GM19324 (cell line): Measurements from ENCODE around the gene ZNF608.

Experiments
- ATAC-seq: cut with Tn5 transposase; IDR thresholded peaks from one replicate; pipeline ENCODE4 v1.9.1; 2021; ENCODE audit warnings: mild to moderate bottlenecking, moderate library complexity; ENCODE audit not compliant: unreplicated experiment, low FRiP score

The ZNF608 gene

DNA sequence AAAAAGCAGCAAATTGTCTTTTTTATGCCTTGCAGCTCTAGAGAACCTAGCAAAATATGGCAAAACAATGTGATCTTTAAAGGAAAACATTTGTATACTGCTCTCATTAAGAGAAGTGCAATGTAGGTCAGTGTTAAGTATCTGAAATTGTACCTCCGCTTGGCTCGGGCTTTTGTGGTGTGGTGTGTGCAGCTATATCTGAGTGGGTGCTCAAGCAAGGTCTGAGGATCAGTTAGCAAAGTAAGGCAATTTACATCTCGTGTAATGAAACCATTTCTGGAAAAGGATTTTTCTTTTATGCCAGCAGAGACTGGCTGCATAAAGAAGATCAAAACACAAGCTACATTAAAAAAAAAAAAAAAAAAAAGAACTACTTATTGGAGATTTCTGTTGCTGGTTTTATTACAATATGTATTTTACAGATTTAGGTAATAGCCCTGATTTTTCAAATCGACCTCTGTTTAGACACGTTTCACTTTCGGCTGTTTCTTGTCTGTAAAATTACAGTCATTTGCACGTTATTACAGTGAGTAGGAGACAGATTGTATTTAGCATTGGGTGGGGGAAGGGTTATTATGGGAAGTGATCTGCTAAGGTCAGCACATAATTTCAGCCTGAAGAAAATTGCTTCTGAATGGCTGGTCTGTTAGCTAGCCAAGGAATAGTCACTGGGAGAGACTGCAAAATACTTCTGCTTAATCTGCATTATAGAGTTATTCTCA lies 7.9 kb upstream of the ZNF608 start:
- no peak for ATAC-seq

GRCh38 chr5:124752854-124753720 lies 6.6 kb upstream of the ZNF608 start:
- no peak for ATAC-seq

- no peak for ATAC-seq
Measured at GRCh38 chr5:124751031-124751430, 4.6 kb upstream of the ZNF608 start.

DNA sequence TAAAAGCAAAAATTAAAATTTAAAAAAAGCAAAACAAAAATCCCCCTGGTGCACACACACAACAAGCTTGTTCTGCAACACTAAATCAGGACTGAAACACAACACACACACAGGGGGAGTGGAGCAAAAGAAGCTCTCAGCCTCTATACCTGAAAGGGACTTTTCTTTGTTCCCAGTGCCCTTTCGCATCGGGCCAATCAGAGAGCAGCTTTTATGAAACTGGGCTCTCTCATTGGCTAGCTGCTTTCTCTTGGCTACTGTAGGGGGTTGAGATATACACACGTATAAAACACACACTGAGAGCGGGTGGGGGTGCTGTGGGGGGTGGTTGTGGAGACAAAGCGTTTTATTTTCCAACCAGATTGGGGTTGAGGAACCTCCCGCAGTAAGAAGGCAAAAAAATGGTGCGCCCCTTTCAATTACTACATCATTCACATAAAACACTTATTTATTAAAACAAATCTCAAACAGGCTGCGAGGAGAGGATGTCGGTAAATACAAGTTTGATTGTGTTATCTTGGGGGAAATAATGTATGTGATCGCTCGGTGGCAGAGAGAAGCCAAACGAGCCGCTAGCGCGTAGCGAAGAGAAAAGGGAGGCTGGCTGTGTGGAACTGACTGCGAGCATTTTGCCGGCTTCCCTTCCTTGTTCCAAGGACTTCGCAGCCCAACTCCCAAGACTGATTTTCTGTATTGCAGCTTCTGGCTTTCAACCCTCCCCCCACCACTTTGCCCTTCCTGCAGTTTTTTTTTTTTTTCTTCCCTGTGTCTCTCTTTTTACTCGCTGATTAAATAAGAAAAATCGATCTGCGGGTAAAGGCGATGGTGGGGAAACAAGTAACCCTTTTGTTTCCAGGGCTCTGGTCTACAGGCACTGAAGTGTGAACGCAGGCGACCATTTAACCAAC lies 2.5 kb upstream of the ZNF608 start:
- peak; percentile 91 for ATAC-seq

DNA sequence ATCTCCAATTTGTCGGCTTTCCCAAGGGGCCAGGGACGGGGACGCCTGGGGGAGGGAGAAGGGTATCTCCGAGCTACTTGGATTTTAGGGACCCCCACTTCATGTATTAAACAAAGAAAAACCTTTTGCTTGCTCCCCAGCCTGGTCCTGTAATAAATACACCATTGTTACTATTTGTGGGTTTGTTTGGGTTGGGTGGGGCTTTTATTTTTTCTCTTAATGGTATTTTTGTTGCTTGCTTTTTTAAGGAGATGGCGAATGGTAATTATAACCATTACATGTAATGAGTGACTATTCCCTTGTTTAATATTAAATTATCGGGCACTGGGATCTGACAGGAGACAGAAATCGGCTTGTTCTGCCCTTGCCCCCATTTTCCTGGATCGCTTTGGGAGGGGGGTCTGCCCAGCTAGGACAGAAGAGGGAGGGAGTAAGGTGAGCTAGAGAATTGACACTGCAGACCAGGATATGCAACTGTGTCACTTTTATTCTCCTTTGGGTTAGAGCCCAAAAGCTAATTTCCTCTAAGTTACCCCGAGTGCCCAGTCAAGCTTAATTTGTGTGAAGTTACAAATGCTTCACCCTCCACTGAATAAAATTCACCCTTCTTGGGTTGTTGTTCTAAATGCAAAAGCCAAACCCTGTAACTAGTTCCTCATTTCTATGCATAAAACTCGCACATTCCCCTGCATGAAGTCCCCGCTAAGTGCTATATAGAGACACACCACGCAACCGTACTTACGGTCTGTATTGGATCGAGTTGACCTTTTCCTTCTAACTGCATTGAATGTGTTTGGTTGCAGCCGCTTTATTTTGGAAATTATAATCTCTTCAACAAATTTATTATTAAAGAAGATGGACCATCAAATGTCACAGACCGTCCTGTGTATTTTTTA lies 1.6 kb upstream of the ZNF608 start:
- peak; percentile 58 for ATAC-seq

- no peak for ATAC-seq
Measured at GRCh38 chr5:124746916-124747790, 714 bp upstream of the ZNF608 start.

DNA sequence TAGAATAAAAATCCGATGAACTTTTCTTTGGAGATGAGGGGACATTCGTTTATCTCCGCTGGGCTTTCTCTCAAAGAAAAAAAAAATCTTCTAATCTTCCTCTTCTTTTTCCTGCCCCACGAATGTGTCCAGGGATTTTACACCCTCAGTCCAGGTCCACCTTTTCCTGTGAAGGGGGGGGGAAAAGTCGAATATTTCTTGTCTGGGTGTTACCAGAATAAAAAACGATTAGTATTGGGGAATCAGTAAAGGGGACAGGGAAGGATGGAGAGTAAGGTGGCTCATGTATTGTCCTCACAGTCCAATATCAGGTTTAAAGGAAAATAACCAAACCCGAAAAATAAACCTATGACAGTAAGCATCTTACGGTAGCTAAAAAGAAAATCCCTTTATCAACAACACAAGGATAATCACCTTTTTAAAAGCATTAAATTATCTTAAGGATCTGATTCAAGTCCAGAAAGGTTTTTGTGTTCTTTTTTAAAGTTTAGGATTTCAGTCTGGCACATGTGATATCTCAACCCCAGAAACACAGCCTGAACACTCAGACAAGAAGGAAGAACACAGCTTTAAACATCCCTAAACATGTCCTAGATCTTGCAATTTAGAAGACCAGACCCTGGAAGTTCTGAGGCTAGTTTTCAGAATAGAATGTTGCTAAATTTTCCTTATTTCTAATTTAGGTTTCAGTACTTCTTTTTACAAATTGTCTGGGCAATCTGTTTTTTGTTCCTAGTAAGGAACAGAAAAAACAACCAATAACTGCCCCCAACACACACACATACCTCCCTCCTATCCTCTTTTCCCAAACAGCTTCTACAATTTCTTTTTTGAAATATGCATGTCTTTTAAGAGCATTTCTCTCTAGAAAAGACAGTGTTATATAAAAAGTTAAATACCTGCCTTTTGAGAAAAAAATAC lies 1.2 kb downstream of the ZNF608 start:
- no peak for ATAC-seq

GRCh38 chr5:124744170-124744971 lies 2.1 kb downstream of the ZNF608 start:
- no peak for ATAC-seq

DNA sequence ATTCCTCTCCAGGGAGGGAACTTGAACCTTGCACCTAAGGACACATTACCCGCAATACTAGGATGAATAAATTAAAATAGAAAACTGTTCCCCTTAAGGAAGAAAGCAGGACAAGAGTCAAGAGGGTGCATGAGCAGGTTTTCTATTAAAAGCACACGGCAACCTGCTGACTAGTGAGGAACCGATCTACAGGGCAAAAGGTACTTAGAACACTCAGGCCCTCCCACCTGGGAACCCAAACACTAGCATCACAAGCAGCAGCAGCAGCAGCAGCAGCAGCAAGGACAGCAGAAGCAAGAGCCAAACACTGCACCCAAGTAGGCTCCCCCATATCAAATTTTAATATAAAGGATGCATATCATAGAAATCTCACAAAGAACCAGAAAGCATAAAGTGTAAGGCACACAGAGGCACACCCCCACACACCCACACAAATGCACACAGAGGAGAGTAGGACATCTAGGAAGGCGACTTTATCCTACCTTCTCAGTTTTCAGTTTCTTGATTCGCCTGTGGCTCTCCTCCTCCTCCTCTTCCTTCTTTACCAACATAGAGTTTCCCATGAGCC lies 2.8 kb downstream of the ZNF608 start:
- no peak for ATAC-seq

DNA sequence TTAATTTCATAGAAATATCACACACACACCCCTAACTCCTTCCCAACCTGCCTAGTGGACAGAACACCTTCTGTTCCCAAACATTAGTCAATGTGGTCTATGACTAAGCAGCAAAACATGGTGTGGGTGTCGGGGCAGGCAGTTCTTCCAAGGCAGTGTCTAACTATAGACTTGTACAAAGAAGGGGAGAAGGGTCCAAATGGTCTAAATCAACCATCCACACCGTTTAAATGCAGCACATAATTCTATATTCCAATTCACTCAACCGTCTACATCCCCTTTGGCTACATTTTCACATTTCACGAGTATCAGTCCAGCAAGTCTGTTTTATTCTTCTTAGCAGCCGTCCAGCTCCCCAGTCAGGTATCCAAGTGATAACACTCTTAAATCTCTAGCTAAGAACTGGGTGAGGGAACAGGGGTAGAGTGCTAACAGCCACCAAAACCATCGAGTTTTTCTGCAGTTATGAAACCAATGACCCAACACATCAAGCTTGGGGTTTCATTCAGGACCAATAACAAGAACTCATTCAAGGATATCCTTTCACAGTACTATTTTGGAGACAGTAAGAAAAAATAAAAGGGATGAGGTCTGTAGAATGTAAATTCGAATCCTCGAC lies 3.3 kb downstream of the ZNF608 start:
- no peak for ATAC-seq

- no peak for ATAC-seq
Measured at GRCh38 chr5:124742521-124742920, 3.9 kb downstream of the ZNF608 start.

DNA sequence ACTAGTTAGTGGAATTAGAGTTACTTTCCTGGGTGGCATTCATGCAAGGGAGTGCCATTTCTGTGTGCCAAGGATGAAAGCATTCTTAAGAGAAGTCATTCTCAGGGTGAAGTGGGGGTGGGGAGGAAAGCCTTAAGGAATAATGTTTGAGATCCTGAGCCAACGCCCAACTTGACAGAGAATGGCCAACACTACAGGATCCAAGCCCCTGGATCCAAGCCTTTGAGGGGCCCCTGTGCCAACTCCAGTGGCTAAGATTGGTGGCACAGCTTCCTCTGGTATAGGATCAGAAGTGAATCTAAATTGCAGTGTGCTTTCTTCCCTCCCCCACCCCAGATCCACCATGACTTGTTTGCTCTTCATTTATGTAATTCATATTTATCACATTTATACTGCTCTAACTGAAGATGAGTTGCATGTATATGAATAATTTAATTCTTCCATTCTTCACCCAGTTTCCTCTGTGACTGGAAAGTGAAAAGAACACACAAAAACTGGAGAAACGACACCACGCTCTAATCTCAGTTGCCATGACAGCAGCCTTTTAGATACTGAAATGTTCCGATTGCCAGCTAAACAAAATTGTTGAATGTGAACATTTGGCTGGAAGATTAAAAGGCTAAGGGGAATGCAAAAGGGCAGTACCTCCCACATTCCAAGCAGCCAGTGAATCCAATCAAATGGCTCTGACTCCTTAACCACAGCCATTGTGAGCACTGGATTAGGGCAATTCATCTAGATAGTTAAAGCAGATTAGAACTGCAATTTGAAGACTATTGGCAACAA lies 4.5 kb downstream of the ZNF608 start:
- no peak for ATAC-seq

DNA sequence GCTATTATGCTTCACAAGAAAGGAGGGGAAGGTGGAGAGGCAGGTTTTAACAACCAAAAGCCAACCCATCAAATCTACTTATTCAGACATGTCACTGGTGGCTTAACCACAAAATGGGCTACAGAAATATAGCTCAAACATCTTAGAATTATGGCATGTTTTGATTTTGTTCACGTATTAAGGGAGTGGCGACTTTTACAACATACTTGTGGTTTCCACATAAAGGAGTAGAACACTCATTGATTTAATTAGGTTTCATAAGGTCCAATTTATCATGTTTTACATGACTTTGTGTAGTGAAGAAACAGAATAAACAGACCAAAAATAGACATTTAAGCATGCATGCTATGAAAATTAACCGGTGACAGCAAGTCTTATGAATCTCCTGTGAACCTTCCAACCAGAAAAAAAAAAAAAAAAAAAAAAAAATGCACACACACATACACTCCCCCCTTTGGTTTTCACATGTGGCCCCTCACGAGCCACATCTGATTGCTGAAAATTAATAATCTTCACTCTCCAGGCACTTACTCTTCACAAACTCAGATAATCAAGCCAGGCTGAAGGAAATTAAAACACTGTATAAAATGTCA lies 5.4 kb downstream of the ZNF608 start:
- no peak for ATAC-seq

DNA sequence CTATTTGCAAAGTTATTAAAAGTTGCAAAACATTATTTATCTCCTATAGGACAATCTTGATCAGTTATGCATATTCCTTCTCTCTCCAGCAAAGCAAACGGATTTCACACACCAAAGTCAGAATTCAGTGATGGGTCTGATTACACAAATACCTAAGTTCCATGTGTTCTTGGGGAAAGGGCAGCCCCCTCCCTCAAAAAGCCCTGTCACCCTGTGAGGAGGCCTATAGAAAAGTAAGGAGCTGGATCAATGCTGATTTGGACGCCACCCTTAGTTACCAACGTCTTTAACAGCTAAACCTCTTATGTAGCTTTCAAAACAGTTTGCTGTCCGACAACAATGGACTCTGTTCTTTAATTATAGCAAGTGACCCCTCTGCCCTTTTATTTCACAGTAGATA lies 6.4 kb downstream of the ZNF608 start:
- ATAC-seq = no peak

GRCh38 chr5:124739634-124740025 lies 6.8 kb downstream of the ZNF608 start:
- no peak for ATAC-seq
